Colonic mucosa (tissue), 4 donors: ENCODE data around the gene SLC5A10. TPM values are rescaled to one million over a fixed set of nuclear protein-coding genes. Genes with fewer than 3 reads are reported as not detected.

Experiments
- DNase-seq: peaks from one replicate; pipeline ENCODE4 v3.0.0-alpha.2; 2020
- H3K27ac ChIP-seq: fragments of 200-600 bp; one replicate; pipeline ENCODE4 v1.8.0; 2021
- H3K27me3 ChIP-seq: fragments of 200-600 bp; one replicate; pipeline ENCODE4 v1.8.0; 2021
- H3K36me3 ChIP-seq: fragments of 200-600 bp; one replicate; pipeline ENCODE4 v1.8.0; 2021
- H3K4me1 ChIP-seq: fragments of 200-600 bp; one replicate; pipeline ENCODE4 v1.8.0; 2021; ENCODE audit warnings: mild to moderate bottlenecking
- H3K4me3 ChIP-seq: fragments of 200-600 bp; one replicate; pipeline ENCODE4 v1.8.0; 2021
- H3K9ac ChIP-seq, 2 donors: one replicate each; pipeline ENCODE4 v1.7.0; 2013; ENCODE audit warnings: control low read depth in 2 of 2, low read depth in 2 of 2, low read length in 2 of 2
- H3K9me3 ChIP-seq: fragments of 200-600 bp; one replicate; pipeline ENCODE4 v1.8.0; 2021
- CTCF ChIP-seq: fragments of 200-600 bp; IDR thresholded peaks from one replicate; pipeline ENCODE4 v1.8.0; 2022; ENCODE audit warnings: antibody characterized with exemption, mild to moderate bottlenecking
- intact Hi-C: fragments of 100-400 bp; cut with DNase I; formaldehyde crosslinking; loops from one replicate; pipeline ENCODE4 v1.14.1; 2022
- total RNA-seq, 2 donors: library from RNA; stranded (reverse); fragmentation: NEBNext Ultra II Directional in 1 of 2; extraction: Animal tissue kit (Norgen Biotek cat#: 25700) in 1 of 2; gene quantifications; one replicate each; pipeline ENCODE4 v1.2.1, GENCODE V29; 2021
- donor health status: healthy.
- donor health status: DM: no; HTN: no; CAD: no.
- donor health status: DM: no; HTN: no; CAD: no.

The SLC5A10 gene
- total RNA-seq, 2 donors from 2014 or later: 0.16 TPM; not detected in 1

GRCh38 chr17:19016297-19016696 lies 64.3 kb downstream of the SLC5A10 start:
- H3K27ac ChIP-seq: no peak overlapping the region
- peaks cover 4% of the 10 kb centered on the region for H3K4me1 ChIP-seq
- H3K4me3 ChIP-seq: no peak overlapping the region
- H3K36me3 ChIP-seq: no peaks in the 10 kb centered on the region
- H3K9me3 ChIP-seq: no peaks in the 10 kb centered on the region
- no peak for DNase-seq
- no peak overlapping the region for H3K9ac ChIP-seq
- no peaks in the 10 kb centered on the region for H3K27me3 ChIP-seq
- TF ChIP-seq CTCF: no peak
- intact Hi-C loops: no loop called here

- H3K4me1 ChIP-seq: peaks cover 4% of the 10 kb centered on the region
- no peaks in the 10 kb centered on the region for H3K27me3 ChIP-seq
- H3K4me3 ChIP-seq: no peak overlapping the region
- intact Hi-C loops: no loop called here
- no peak for DNase-seq
- H3K9me3 ChIP-seq: no peaks in the 10 kb centered on the region
- no peak overlapping the region for H3K9ac ChIP-seq
- H3K36me3 ChIP-seq: no peaks in the 10 kb centered on the region
- no peak overlapping the region for H3K27ac ChIP-seq
- no peak for TF ChIP-seq CTCF
Observed at GRCh38 chr17:19016881-19017280, 64.9 kb downstream of the SLC5A10 start.

GRCh38 chr17:19017401-19017800 lies 65.4 kb downstream of the SLC5A10 start:
- TF ChIP-seq CTCF: no peak
- DNase-seq: no peak
- Histone ChIP-seq H3K4me3 (no peak overlapping the region), H3K36me3 (no peaks in the 10 kb centered on the region), H3K27me3 (no peaks in the 10 kb centered on the region), H3K27ac (no peak overlapping the region), H3K4me1 (peaks cover 4% of the 10 kb centered on the region), H3K9ac (no peak overlapping the region), H3K9me3 (no peaks in the 10 kb centered on the region)
- intact Hi-C loops: no loop called here

GRCh38 chr17:19017804-19018599 lies 66.0 kb downstream of the SLC5A10 start:
- no peak overlapping the region for H3K9ac ChIP-seq

GRCh38 chr17:19018600-19018950 lies 66.6 kb downstream of the SLC5A10 start:
- Histone ChIP-seq H3K36me3 (no peaks in the 10 kb centered on the region), H3K4me3 (no peak overlapping the region), H3K27me3 (no peaks in the 10 kb centered on the region), H3K9me3 (no peaks in the 10 kb centered on the region), H3K4me1 (peaks cover 4% of the 10 kb centered on the region), H3K9ac (no peak overlapping the region), H3K27ac (no peak overlapping the region)
- no peak for DNase-seq
- TF ChIP-seq CTCF: no peak
- intact Hi-C loops: no loop called here

More at GRCh38 chr17:19017804-19018599, 66.0 kb downstream of the SLC5A10 start:
- intact Hi-C loops: no loop called here
- peaks cover 4% of the 10 kb centered on the region for H3K4me1 ChIP-seq
- H3K36me3 ChIP-seq: no peaks in the 10 kb centered on the region
- no peak overlapping the region for H3K27ac ChIP-seq
- H3K27me3 ChIP-seq: no peaks in the 10 kb centered on the region
- no peak overlapping the region for H3K4me3 ChIP-seq
- no peaks in the 10 kb centered on the region for H3K9me3 ChIP-seq
- DNase-seq: no peak
- TF ChIP-seq CTCF: no peak
